ENCODE measurements around the gene DGKD.

GRCh38 chr2:233395687-233396086 is 41.4 kb downstream of the DGKD start:
- TF ChIP-seq CTCF (IDR thresholded peaks at IDR 0.05 in 2 of 3, conservative IDR thresholded peaks at IDR 0.05 in 1 of 3; ENCODE audit: borderline replicate concordance in 1 of 3, insufficient read depth in 1 of 3, low read depth in 2 of 3, low read length in 2 of 3): no peak
- no peak for TF ChIP-seq MAX (IDR thresholded peaks at IDR 0.05)
- TF ChIP-seq SIN3A (IDR thresholded peaks at IDR 0.05; ENCODE audit: low read depth): no peak
- TF ChIP-seq EZH2 (IDR thresholded peaks at IDR 0.05): no peak
- no peak for TF ChIP-seq EGR1 (IDR thresholded peaks at IDR 0.05; ENCODE audit: low read depth)
- no peak for TF ChIP-seq POLR2A (IDR thresholded peaks at IDR 0.05; ENCODE audit: borderline replicate concordance, extremely low read depth, insufficient read depth, insufficient read length)
- TF ChIP-seq SRF (IDR thresholded peaks at IDR 0.05; ENCODE audit: low read depth): no peak
- TF ChIP-seq POLR2AphosphoS5 (IDR thresholded peaks at IDR 0.05; ENCODE audit: low read depth, low read length): no peak
- no peak for TF ChIP-seq CEBPB (IDR thresholded peaks at IDR 0.05; ENCODE audit: low read depth)
- no peak for TF ChIP-seq TCF7L2 (IDR thresholded peaks at IDR 0.05; ENCODE audit: borderline replicate concordance, extremely low read depth, insufficient read depth, insufficient read length)
- TF ChIP-seq CBX3 (IDR thresholded peaks at IDR 0.05; ENCODE audit: low read depth): no peak
